Measurements from ENCODE around the gene FAM43A.

GRCh38 chr3:194686816-194687637, 1.3 kb downstream of the FAM43A start:
- no peak for TF ChIP-seq BRD9 (IDR thresholded peaks at IDR 0.05; ENCODE audit: low read depth, partially characterized antibody)
- TF ChIP-seq CTCF (IDR thresholded peaks at IDR 0.05 in 2 of 3, conservative IDR thresholded peaks at IDR 0.05 in 1 of 3; ENCODE audit: insufficient read depth in 2 of 3, low read depth in 1 of 3, low read length in 3 of 3) = no peak
- no peak for TF ChIP-seq TEAD4 (IDR thresholded peaks at IDR 0.05; ENCODE audit: low read length)
- no peak for TF ChIP-seq TEAD4 (CRISPR knock-in tag; IDR thresholded peaks at IDR 0.05; ENCODE audit: borderline replicate concordance)
- TF ChIP-seq CBX1 (IDR thresholded peaks at IDR 0.05; ENCODE audit: low read depth) = no peak
- no peak for TF ChIP-seq ZNF57 (CRISPR knock-in tag; IDR thresholded peaks at IDR 0.05)
- no peak for TF ChIP-seq EZH2 (IDR thresholded peaks at IDR 0.05; ENCODE audit: borderline replicate concordance, low read depth, low read length)
- no peak for TF ChIP-seq TAF1 (IDR thresholded peaks at IDR 0.05; ENCODE audit: control insufficient read depth, extremely low read depth, insufficient read depth, low read length, severe bottlenecking)
- TF ChIP-seq PATZ1 (CRISPR knock-in tag; IDR thresholded peaks at IDR 0.05; ENCODE audit: borderline replicate concordance) = no peak
- TF ChIP-seq NFE2L1 (tag; IDR thresholded peaks at IDR 0.05; ENCODE audit: borderline replicate concordance, low read depth) = no peak
- no peak for TF ChIP-seq ZNF274 (IDR thresholded peaks at IDR 0.05; ENCODE audit: borderline replicate concordance, low read depth, low read length)
- TF ChIP-seq PHF21A (IDR thresholded peaks at IDR 0.05; ENCODE audit: borderline replicate concordance, low read depth) = no peak

Measured in K562 (cell line).